A673 (cell line): Measurements from ENCODE around the gene VAPA. TPM values are rescaled to one million over a fixed set of nuclear protein-coding genes. Genes with fewer than 3 reads are reported as not detected.

Experiments
- BruUV-seq: library from RNA; stranded (reverse); fragments of 400-500 nt; replicated peaks from 2 replicates; lab custom pipeline; 2021; lab: Mats Ljungman, UMichigan
- CTCF ChIA-PET: fragments of 300-600 bp; sonication (Branson Sonifier 250); formaldehyde crosslinking; loops from one replicate; lab custom pipeline; 2022; ENCODE audit warnings: antibody characterized with exemption; lab: Charles Lee
- POLR2A ChIA-PET: fragments of 300-600 bp; sonication (Branson Sonifier 250); formaldehyde crosslinking; loops from one replicate; lab custom pipeline; 2022; ENCODE audit warnings: antibody characterized with exemption; ENCODE audit not compliant: low non-redundant PET; lab: Charles Lee
- DNase-seq: peaks from one replicate; pipeline ENCODE4 v3.0.0-alpha.2; 2015; ENCODE audit warnings: low spot score
- H3K27ac ChIP-seq: fragments of 200-600 bp; sonication (generic); 2 replicates; pipeline ENCODE4 v1.5.1; 2016; ENCODE audit warnings: mixed run types, low read depth, mild to moderate bottlenecking, mixed read lengths, antibody characterized with exemption, low read length; ENCODE audit not compliant: poor library complexity, severe bottlenecking
- H3K27me3 ChIP-seq: fragments of 200-600 bp; sonication (generic); replicated peaks from 2 replicates; pipeline ENCODE4 v1.6.1; 2017; ENCODE audit warnings: mixed run types, low read depth, mild to moderate bottlenecking, mixed read lengths, antibody characterized with exemption, low read length; ENCODE audit not compliant: insufficient read depth, poor library complexity
- H3K36me3 ChIP-seq: fragments of 200-600 bp; sonication (generic); 2 replicates; pipeline ENCODE4 v1.6.1; 2016; ENCODE audit warnings: mixed run types, mild to moderate bottlenecking, mixed read lengths, antibody characterized with exemption, low read length; ENCODE audit not compliant: insufficient read depth, poor library complexity, severe bottlenecking
- H3K4me1 ChIP-seq: fragments of 200-600 bp; sonication (generic); 2 replicates; pipeline ENCODE4 v1.6.1; 2017; ENCODE audit warnings: mixed run types, mild to moderate bottlenecking, mixed read lengths, antibody characterized with exemption, low read length; ENCODE audit not compliant: insufficient read depth, poor library complexity, severe bottlenecking
- H3K4me3 ChIP-seq: fragments of 200-600 bp; sonication (generic); 2 replicates; pipeline ENCODE4 v1.5.1; 2016; ENCODE audit warnings: low read depth, mixed run types, mild to moderate bottlenecking, mixed read lengths, low read length; ENCODE audit not compliant: poor library complexity, severe bottlenecking
- H3K9me3 ChIP-seq: fragments of 200-600 bp; sonication (generic); 2 replicates; pipeline ENCODE4 v1.6.1; 2016; ENCODE audit warnings: mixed run types, low read depth, mild to moderate bottlenecking, mixed read lengths, antibody characterized with exemption, low read length; ENCODE audit not compliant: poor library complexity, severe bottlenecking
- CTCF ChIP-seq: fragments of 300-800, 200-600 bp; sonication (generic); conservative IDR thresholded peaks from 2 replicates; pipeline ENCODE4 v1.5.1; 2017; ENCODE audit warnings: low read depth, mild to moderate bottlenecking, antibody characterized with exemption, low read length, moderate library complexity, mixed read lengths
- EZH2 ChIP-seq: fragments of 200-600 bp; sonication (generic); IDR thresholded peaks from 2 replicates; pipeline ENCODE4 v1.6.1; 2017; ENCODE audit warnings: borderline replicate concordance, low read depth, mild to moderate bottlenecking, mixed read lengths, antibody characterized with exemption, low read length; ENCODE audit not compliant: poor library complexity, severe bottlenecking
- intact Hi-C: fragments of 100-400 bp; cut with micrococcal nuclease; formaldehyde crosslinking; loops from one replicate; pipeline ENCODE4 v1.10.0; 2022; ENCODE audit not compliant: unreplicated experiment
- total RNA-seq: library from RNA; stranded (reverse); gene quantifications from 2 replicates; pipeline ENCODE4 v1.2.3, GENCODE V29; 2021

Gene VAPA
- total RNA-seq, 1 experiment from 2014 or later, result 185 TPM

GRCh38 chr18:9998330-9998729, 84.5 kb downstream of the VAPA start:
- Histone ChIP-seq H3K4me1 (peaks cover 5% of the 10 kb centered on the region), H3K4me3 (no peak overlapping the region), H3K9me3 (peaks cover 23% of the 10 kb centered on the region), H3K27me3 (no peaks in the 10 kb centered on the region), H3K36me3 (no peaks in the 10 kb centered on the region), H3K27ac (no peak overlapping the region)
- DNase-seq, result no peak
- intact Hi-C loops, result no loop called here
- ChIA-PET POLR2A (no interaction called here), CTCF (no interaction called here)
- TF ChIP-seq CTCF (no peak), EZH2 (no peak)
- BruUV-seq, result no TSS peak

DNA sequence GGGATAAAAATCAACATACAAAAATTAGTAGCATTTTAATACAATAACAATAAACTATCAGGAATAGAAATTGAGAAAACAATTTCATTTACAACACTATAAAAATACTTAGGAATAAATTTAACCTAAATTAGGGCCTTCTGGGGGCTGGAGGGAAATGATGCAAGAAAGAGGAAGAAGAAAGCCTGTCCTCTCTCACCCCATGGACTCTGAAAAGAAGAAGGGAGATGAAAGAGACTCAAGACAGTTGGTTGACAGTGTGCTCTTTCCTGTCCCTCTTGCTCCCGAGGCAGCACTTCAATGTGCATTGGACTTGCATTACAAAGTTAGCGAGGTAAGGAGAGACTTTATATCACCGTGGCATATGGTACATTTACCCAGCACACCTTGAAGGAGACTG, 88.5 kb downstream of the VAPA start:
- Histone ChIP-seq H3K4me3 (no peak overlapping the region), H3K36me3 (no peaks in the 10 kb centered on the region), H3K27me3 (no peaks in the 10 kb centered on the region), H3K27ac (no peak overlapping the region), H3K9me3 (peaks cover 23% of the 10 kb centered on the region), H3K4me1 (peaks cover 13% of the 10 kb centered on the region)
- no peak for TF ChIP-seq EZH2
- no peak for TF ChIP-seq CTCF
- CTCF ChIA-PET, result no interaction called here
- POLR2A ChIA-PET, result no interaction called here
- no TSS peak for BruUV-seq
- intact Hi-C loops, result no loop called here
- no peak for DNase-seq

DNA sequence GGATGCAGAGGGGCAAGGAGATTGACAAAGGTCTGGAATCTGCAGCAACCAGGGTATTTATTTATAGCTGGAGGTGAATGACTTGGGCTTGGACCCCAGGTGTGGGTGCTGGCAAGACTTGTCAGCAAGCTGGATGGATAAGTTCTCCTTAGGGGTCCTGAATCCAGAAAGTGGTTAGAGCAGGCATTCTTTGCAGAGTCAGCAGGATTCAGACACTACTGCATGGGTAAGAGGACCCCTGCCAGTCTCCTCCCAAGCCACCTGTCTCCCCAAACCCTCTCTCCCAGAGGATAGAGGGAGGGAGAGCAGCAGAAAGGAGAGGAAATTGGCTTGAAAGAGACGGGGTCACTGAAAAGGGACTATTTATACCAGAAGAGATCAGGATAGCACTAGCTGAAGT, 89.5 kb downstream of the VAPA start:
- peaks cover 15% of the 10 kb centered on the region for H3K9me3 ChIP-seq
- no TSS peak for BruUV-seq
- H3K4me1 ChIP-seq, result peaks cover 14% of the 10 kb centered on the region
- no peaks in the 10 kb centered on the region for H3K36me3 ChIP-seq
- no peaks in the 10 kb centered on the region for H3K27me3 ChIP-seq
- CTCF ChIA-PET, result no interaction called here
- intact Hi-C loops, result no loop called here
- no peak overlapping the region for H3K4me3 ChIP-seq
- TF ChIP-seq EZH2, result no peak
- no peak for TF ChIP-seq CTCF
- H3K27ac ChIP-seq, result no peak overlapping the region
- POLR2A ChIA-PET, result no interaction called here
- DNase-seq, result no peak
